ENCODE measurements around the gene EXOG.

DNA sequence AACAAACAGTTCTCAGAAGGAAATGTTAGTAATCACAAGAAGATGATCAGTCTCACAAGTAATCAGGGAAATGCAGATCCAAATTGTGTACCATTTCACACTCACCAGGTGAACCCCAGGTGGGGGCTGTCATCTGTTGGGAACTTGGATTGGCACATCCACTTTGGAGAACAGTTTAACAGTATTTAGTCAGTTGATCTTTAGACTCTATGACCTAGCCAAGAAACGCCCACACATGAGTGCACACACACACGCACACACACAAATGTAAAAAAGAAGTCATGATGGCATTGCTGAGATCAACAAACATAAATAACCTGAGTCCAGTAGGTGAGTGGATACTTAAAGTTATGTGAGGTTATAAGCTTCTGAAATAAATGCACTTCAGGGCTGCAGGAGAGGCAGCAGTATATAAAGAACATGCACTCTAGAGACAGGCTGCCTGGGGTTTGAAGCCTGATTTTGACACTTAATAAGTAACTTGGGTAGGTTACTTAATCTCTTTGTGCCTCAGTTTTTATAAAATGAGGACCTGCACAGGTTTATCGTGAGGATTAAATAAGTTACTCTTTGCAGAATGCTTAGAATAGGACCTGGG, 24.8 kb upstream of the EXOG start:
- TF ChIP-seq, protein P1, sequence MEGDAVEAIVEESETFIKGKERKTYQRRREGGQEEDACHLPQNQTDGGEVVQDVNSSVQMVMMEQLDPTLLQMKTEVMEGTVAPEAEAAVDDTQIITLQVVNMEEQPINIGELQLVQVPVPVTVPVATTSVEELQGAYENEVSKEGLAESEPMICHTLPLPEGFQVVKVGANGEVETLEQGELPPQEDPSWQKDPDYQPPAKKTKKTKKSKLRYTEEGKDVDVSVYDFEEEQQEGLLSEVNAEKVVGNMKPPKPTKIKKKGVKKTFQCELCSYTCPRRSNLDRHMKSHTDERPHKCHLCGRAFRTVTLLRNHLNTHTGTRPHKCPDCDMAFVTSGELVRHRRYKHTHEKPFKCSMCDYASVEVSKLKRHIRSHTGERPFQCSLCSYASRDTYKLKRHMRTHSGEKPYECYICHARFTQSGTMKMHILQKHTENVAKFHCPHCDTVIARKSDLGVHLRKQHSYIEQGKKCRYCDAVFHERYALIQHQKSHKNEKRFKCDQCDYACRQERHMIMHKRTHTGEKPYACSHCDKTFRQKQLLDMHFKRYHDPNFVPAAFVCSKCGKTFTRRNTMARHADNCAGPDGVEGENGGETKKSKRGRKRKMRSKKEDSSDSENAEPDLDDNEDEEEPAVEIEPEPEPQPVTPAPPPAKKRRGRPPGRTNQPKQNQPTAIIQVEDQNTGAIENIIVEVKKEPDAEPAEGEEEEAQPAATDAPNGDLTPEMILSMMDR (IDR thresholded peaks at IDR 0.05 in 2 of 3, conservative IDR thresholded peaks at IDR 0.05 in 1 of 3; ENCODE audit: borderline replicate concordance in 1 of 3, insufficient read depth in 1 of 3, low read depth in 2 of 3, low read length in 2 of 3), result no peak
- no peak for TF ChIP-seq POLR2AphosphoS5 (IDR thresholded peaks at IDR 0.05; ENCODE audit: low read depth, low read length)
- no peak for TF ChIP-seq SP1 (IDR thresholded peaks at IDR 0.05; ENCODE audit: low read depth)
- TF ChIP-seq SIN3A (IDR thresholded peaks at IDR 0.05; ENCODE audit: low read depth), result no peak
- TF ChIP-seq EZH2 (IDR thresholded peaks at IDR 0.05), result no peak
- TF ChIP-seq EZH2phosphoT487 (IDR thresholded peaks at IDR 0.05; ENCODE audit: borderline replicate concordance), result no peak
- TF ChIP-seq CBX3 (IDR thresholded peaks at IDR 0.05; ENCODE audit: low read depth), result no peak
- TF ChIP-seq, protein P2, sequence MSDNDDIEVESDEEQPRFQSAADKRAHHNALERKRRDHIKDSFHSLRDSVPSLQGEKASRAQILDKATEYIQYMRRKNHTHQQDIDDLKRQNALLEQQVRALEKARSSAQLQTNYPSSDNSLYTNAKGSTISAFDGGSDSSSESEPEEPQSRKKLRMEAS (IDR thresholded peaks at IDR 0.05), result no peak
